Measurements from ENCODE around the gene SLC44A4. TPM values are rescaled to one million over a fixed set of nuclear protein-coding genes. Genes with fewer than 3 reads are reported as not detected.

SLC44A4 gene
- total and polyA plus RNA-seq, 2 of the 8 experiments (the other 6 are each of a cell fraction or from before 2014, with no cell fraction given), result 4.8 to 7.0 TPM

GRCh38 chr6:31920811-31921210 lies 42.0 kb upstream of the SLC44A4 start:
- no peak overlapping the region for H2BK120ac ChIP-seq (replicated peaks; ENCODE audit: low read depth, low read length)
- no peak overlapping the region for H2AFZ ChIP-seq (ENCODE audit: low read length)
- no peaks in the 10 kb centered on the region for H3K23me2 ChIP-seq (ENCODE audit: low read depth, low read length)
- no peak overlapping the region for H3K18ac ChIP-seq (ENCODE audit: extremely low read depth, low read length)
- no peaks in the 10 kb centered on the region for H3K27me3 ChIP-seq (replicated peaks in 1 of 4; ENCODE audit: control insufficient read depth in 3 of 4, extremely low read depth in 1 of 4, insufficient read depth in 3 of 4, low read length in 3 of 4)
- FAIRE-seq (no peak), DNase-seq (ENCODE audit: low read depth in 1 of 2, low spot score in 2 of 2) (no peak)
- WGBS, 2 experiments (ENCODE audit: extremely low coverage in 1 of 2, insufficient coverage in 1 of 2, insufficient read length in 1 of 2, insufficient replicate concordance in 2 of 2, low coverage in 1 of 2, low lambda C conversion rate in 2 of 2, missing lambda C conversion rate in 1 of 2), result 78% methylated on average over 2 of the region's 2 CpGs; no CpG with 5 or more reads in 1 of the 2 experiments
- no peak for TF ChIP-seq EP300 (IDR thresholded peaks at IDR 0.05; ENCODE audit: borderline replicate concordance in 1 of 2, low read depth in 2 of 2, low read length in 2 of 2)
- no peak for TF ChIP-seq GTF2F1 (IDR thresholded peaks at IDR 0.05; ENCODE audit: borderline replicate concordance, low read depth, low read length)
- TF ChIP-seq SIRT6 (IDR thresholded peaks at IDR 0.05; ENCODE audit: low read length), result no peak
- TF ChIP-seq ATF2 (IDR thresholded peaks at IDR 0.05; ENCODE audit: low read length), result no peak
- no peak for TF ChIP-seq CBX5 (IDR thresholded peaks at IDR 0.05; ENCODE audit: low read depth, low read length)
- TF ChIP-seq TBP (IDR thresholded peaks at IDR 0.05; ENCODE audit: low read depth, low read length), result no peak
- no peak for TF ChIP-seq ASH2L (IDR thresholded peaks at IDR 0.05; ENCODE audit: low read length)
- TF ChIP-seq POLR2A (IDR thresholded peaks at IDR 0.05; ENCODE audit: control extremely low read depth in 1 of 2, low read depth in 2 of 2, low read length in 2 of 2), result no peak
- TF ChIP-seq KDM4A (IDR thresholded peaks at IDR 0.05; ENCODE audit: low read depth, low read length, severe bottlenecking), result no peak
- TF ChIP-seq SIN3A (conservative IDR thresholded peaks at IDR 0.05 in 1 of 2, IDR thresholded peaks at IDR 0.05 in 1 of 2; ENCODE audit: low read depth in 1 of 2, low read length in 2 of 2), result no peak
- TF ChIP-seq HDAC2 (IDR thresholded peaks at IDR 0.05; ENCODE audit: borderline replicate concordance in 1 of 2, low read depth in 2 of 2, low read length in 2 of 2), result no peak
- no peak overlapping the region for H2AK5ac ChIP-seq (ENCODE audit: low read depth, low read length)
- H4K91ac ChIP-seq (replicated peaks; ENCODE audit: insufficient read length, low read length), result no peak overlapping the region
- H2BK20ac ChIP-seq (ENCODE audit: low read length), result no peak overlapping the region
- H4K8ac ChIP-seq (ENCODE audit: extremely low read depth, insufficient read depth, low read length), result no peak overlapping the region
- H3K4ac ChIP-seq (replicated peaks; ENCODE audit: insufficient read length, low read depth, low read length), result no peak overlapping the region
- H2BK5ac ChIP-seq (ENCODE audit: low read depth, low read length), result no peak overlapping the region
- H3K79me1 ChIP-seq (ENCODE audit: low read depth, low read length), result no peaks in the 10 kb centered on the region
- no peak overlapping the region for H3K56ac ChIP-seq (replicated peaks; ENCODE audit: insufficient read length, low read depth, low read length)
- H3K9ac ChIP-seq (replicated peaks in 1 of 4; ENCODE audit: extremely low read depth in 1 of 4, low read depth in 3 of 4, low read length in 3 of 4), result no peak overlapping the region
- no peak overlapping the region for H2BK12ac ChIP-seq (ENCODE audit: low read depth, low read length)
- no peak overlapping the region for H3K14ac ChIP-seq (ENCODE audit: insufficient read length)
- POLR2A ChIA-PET (ENCODE audit: partially characterized antibody), result interaction anchor here (0.9 to 2.7 kb wide), 6 partner anchors 14 to 27 kb away, joined by 3 to 12 read pairs (median 4); partner anchors contain the start of genes EHMT2 and ZBTB12
- no peaks in the 10 kb centered on the region for H3K9me3 ChIP-seq (ENCODE audit: insufficient read depth in 2 of 2, low read depth in 1 of 2, low read length in 1 of 2)
- no peaks in the 10 kb centered on the region for H3K36me3 ChIP-seq (ENCODE audit: control insufficient read depth in 2 of 4, insufficient read depth in 4 of 4, low read length in 3 of 4)
- no peaks in the 10 kb centered on the region for H4K20me1 ChIP-seq (replicated peaks in 1 of 2; ENCODE audit: control insufficient read depth in 1 of 2, insufficient read depth in 2 of 2, low read length in 2 of 2)
- H3K79me2 ChIP-seq (ENCODE audit: control insufficient read depth in 1 of 2, insufficient read depth in 2 of 2, low read length in 2 of 2), result no peaks in the 10 kb centered on the region
- no peak overlapping the region for H3K23ac ChIP-seq (ENCODE audit: insufficient read length)
- H3K4me1 ChIP-seq (replicated peaks in 1 of 4; ENCODE audit: control insufficient read depth in 3 of 4, insufficient read depth in 4 of 4, low read length in 3 of 4), result no peaks in the 10 kb centered on the region
- H3K4me3 ChIP-seq (ENCODE audit: extremely low read depth in 1 of 4, insufficient read depth in 2 of 4, low read depth in 3 of 4, low read length in 4 of 4), result no peak overlapping the region
- no peak overlapping the region for H4K5ac ChIP-seq (ENCODE audit: insufficient read length, low read depth, low read length)
- CTCF ChIA-PET (ENCODE audit: partially characterized antibody), result interaction anchor here (0.8 to 6.4 kb wide), 6 partner anchors 9 to 176 kb away, joined by 3 to 43 read pairs (median 10); no protein-coding TSS in a partner anchor
- H3K27ac ChIP-seq (ENCODE audit: low read depth, low read length), result no peak overlapping the region
- H2BK15ac ChIP-seq (ENCODE audit: low read length), result no peak overlapping the region
- H3K4me2 ChIP-seq (ENCODE audit: insufficient read depth in 1 of 2, low read depth in 2 of 2, low read length in 2 of 2), result no peak overlapping the region

All from H1 (cell line).